ENCODE measurements around the gene PEAK1. TPM values are rescaled to one million over a fixed set of nuclear protein-coding genes. Genes with fewer than 3 reads are reported as not detected.

PEAK1 gene
- total and polyA plus RNA-seq, 9 of the 15 experiments (the other 6 are each of a cell fraction or from before 2014, with no cell fraction given), result 0.99 to 22.4 (median 10.8) TPM

GRCh38 chr15:77085297-77085696, 334.6 kb downstream of the PEAK1 start (continued):
- TF ChIP-seq RREB1 (CRISPR knock-in tag; IDR thresholded peaks at IDR 0.05) (no peak), TAF9B (IDR thresholded peaks at IDR 0.05; ENCODE audit: partially characterized antibody) (no peak), ARID1B (IDR thresholded peaks at IDR 0.05) (peak; percentile 41; the same call in 1 of the 2 replicates), CBFA2T2 (conservative IDR thresholded peaks at IDR 0.05) (no peak), ZNF263 (CRISPR knock-in tag; IDR thresholded peaks at IDR 0.05; ENCODE audit: borderline replicate concordance) (no peak), ID3 (CRISPR knock-in tag; IDR thresholded peaks at IDR 0.05) (no peak), ID3 (tag; IDR thresholded peaks at IDR 0.05) (no peak), L3MBTL2 (IDR thresholded peaks at IDR 0.05) (no peak), ZNF407 (IDR thresholded peaks at IDR 0.05; ENCODE audit: low read depth) (no peak)

Data from K562 (cell line).